Measurements from ENCODE around the gene SLC38A6.

The SLC38A6 gene

DNA sequence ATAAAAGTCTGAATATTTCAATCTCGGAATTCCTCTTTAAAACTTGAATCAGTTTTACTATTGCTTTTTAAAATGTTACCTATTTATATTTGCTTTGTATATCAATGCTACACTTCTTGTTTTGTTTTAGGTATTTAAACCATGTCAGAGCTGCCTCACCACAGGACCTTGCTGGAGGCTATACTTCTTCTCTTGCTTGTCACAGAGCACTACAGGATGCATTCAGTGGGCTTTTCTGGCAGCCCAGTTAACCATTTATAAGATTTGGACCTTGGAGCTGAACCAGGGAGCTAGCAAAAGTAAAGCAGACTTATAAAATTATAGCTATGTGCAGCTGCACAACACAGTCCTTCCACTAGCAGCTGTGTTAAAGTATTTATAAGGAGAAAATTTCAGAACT, 12.9 kb upstream of the SLC38A6 start:
- H3K9me3 Mint-ChIP-seq, result no peaks in the 10 kb centered on the region
- no peak overlapping the region for H3K27ac Mint-ChIP-seq
- no peak for DNase-seq
- H3K27me3 Mint-ChIP-seq, result no peaks in the 10 kb centered on the region
- peaks cover 12% of the 10 kb centered on the region for H3K4me1 Mint-ChIP-seq (ENCODE audit: low read depth)
- H3K36me3 Mint-ChIP-seq (ENCODE audit: low read depth), result peaks cover 26% of the 10 kb centered on the region
- H3K4me3 Mint-ChIP-seq, result no peak overlapping the region

DNA sequence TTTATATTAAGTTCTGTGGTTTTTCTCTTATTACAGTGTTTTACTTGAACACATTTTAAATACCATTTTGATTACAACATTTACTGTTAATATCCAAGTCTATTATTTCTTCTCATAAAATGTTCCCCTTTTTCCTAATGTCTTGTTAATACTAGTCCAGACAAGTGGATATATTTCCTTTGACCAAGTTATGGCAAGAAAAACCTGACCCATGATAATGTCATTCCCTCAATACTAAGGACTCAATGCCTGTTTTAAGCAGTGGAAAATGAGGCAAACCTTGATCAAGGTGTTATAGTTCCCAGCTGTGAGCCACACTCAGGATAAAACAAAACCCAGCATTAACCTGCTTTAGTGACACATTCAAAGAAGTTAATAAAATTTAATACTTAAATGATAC, 12.4 kb upstream of the SLC38A6 start:
- no peak overlapping the region for H3K4me3 Mint-ChIP-seq
- no peak for DNase-seq

DNA sequence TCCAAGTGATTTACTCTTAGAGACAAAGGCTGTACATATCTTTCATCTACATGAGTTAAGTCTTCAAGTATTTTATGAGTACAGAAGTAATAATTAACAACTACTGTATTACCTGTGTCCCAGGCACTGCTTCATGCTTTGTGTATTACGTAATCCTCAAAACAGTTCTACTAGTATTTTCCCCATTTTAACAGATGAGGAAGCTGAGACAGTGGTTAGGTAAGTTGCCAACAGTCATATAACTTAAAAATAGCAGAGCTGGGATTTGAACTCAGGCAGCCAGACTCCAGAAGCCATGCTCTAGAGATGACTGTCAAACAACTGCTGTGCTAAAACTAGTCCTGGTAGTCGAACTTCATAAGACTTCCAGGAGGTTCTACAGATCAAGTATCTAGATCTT, 10.9 kb upstream of the SLC38A6 start:
- Mint-ChIP-seq H3K27me3 (no peaks in the 10 kb centered on the region), H3K36me3 (ENCODE audit: low read depth) (peaks cover 38% of the 10 kb centered on the region), H3K4me3 (no peak overlapping the region), H3K4me1 (ENCODE audit: low read depth) (peaks cover 14% of the 10 kb centered on the region), H3K9me3 (no peaks in the 10 kb centered on the region), H3K27ac (no peak overlapping the region)
- no peak for DNase-seq

More for the DNA sequence above, 12.4 kb upstream of the SLC38A6 start:
- Mint-ChIP-seq H3K27ac (no peak overlapping the region), H3K9me3 (no peaks in the 10 kb centered on the region), H3K36me3 (ENCODE audit: low read depth) (peaks cover 32% of the 10 kb centered on the region), H3K27me3 (no peaks in the 10 kb centered on the region), H3K4me1 (ENCODE audit: low read depth) (peaks cover 14% of the 10 kb centered on the region)

DNA sequence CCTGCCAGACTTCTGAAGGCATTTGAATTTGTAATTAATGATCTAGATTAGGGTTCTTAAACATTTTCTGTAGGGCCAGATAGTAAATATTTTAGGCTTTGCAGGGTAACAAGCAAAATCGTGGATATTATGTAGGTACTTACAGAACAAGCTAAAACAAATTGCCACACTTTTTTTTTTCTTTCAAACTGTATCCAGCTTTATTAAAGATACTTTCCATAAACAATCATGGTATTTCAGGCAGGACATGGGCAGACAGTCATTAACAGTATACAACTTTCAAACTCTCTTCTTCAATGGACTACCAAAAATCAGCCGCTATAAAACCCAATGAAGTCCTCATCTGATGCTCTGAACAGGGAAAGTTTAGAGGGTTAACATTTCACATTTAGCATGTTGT, 9.8 kb upstream of the SLC38A6 start:
- Mint-ChIP-seq H3K4me3 (no peak overlapping the region), H3K27me3 (no peaks in the 10 kb centered on the region)

DNA sequence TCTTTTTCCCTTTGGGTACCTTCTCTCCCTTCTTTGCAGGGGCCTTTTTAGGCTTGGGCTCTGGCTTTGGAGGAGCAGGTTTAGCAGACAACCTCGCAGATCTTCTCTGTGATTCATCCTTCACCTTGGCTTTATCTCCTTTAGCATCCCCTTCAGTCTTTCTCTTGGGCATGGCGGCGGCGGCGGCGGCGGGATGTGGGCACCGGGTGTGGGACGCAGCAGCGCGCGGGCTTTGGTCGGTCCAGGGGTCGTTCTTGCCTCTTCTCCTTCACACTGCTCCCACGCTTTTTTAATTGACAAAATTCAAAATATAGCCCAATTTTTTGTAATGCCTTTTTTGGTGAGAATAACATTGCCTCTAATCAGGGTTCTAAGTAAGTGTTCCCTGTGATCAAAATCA, 8.8 kb upstream of the SLC38A6 start:
- Mint-ChIP-seq H3K4me1 (ENCODE audit: low read depth) (peaks cover 24% of the 10 kb centered on the region), H3K27me3 (no peaks in the 10 kb centered on the region), H3K9me3 (no peaks in the 10 kb centered on the region), H3K27ac (no peak overlapping the region), H3K36me3 (ENCODE audit: low read depth) (peaks cover 36% of the 10 kb centered on the region), H3K4me3 (no peak overlapping the region)
- no peak for DNase-seq

More for the DNA sequence above, 9.8 kb upstream of the SLC38A6 start:
- no peak overlapping the region for H3K27ac Mint-ChIP-seq
- H3K4me1 Mint-ChIP-seq (ENCODE audit: low read depth), result peaks cover 15% of the 10 kb centered on the region
- H3K36me3 Mint-ChIP-seq (ENCODE audit: low read depth), result peaks cover 36% of the 10 kb centered on the region
- no peak for DNase-seq
- no peaks in the 10 kb centered on the region for H3K9me3 Mint-ChIP-seq

DNA sequence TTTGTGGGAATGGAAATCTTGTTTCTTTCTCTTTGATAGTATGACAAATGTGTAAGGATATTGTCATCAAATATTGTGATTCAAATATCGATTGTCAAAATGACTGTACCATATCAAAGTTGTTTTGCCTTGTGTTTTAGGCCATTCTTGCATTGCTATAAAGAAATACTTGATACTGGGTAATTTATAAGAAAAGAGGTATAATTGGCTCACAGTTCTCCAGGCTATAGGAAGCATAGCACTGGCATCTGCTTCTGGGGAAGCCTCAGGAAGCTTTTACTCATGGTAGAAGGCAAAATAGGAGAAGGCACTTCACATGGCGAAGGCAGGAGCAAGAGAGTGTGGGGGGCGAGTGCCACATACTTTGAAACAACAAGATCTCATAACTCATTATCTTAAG, 8.0 kb upstream of the SLC38A6 start:
- no peak for DNase-seq
- Mint-ChIP-seq H3K27ac (no peak overlapping the region), H3K4me1 (ENCODE audit: low read depth) (peaks cover 32% of the 10 kb centered on the region), H3K4me3 (no peak overlapping the region), H3K9me3 (no peaks in the 10 kb centered on the region), H3K36me3 (ENCODE audit: low read depth) (peaks cover 36% of the 10 kb centered on the region), H3K27me3 (no peaks in the 10 kb centered on the region)

DNA sequence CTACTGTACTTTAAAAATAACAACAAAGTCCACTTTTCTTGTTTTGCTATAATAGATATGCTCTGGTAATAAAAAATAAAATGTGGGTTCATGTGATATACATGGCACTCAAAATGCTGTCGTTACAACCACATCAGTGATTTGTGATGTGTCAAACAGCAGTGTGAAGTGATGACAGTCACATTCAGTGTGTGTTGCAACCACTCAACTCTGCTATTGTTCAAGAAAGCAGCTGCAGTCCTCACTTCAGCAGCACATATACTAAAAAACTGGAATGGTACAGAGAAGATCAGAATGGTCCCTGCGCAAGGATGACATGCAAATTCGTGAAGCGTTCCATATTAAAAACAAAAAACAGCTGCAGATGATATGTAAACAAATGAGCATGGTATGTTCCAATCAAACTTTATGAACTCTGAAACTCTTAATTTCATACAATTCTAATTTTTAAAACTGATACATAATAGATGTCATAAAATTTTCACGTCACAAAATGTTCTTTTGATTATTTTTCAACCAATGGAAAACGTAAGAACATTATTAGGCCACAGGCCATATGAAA, 6.9 kb upstream of the SLC38A6 start:
- Mint-ChIP-seq H3K9me3 (no peaks in the 10 kb centered on the region), H3K27me3 (no peaks in the 10 kb centered on the region), H3K27ac (no peak overlapping the region), H3K4me3 (no peak overlapping the region), H3K4me1 (ENCODE audit: low read depth) (peaks cover 32% of the 10 kb centered on the region), H3K36me3 (ENCODE audit: low read depth) (peaks cover 36% of the 10 kb centered on the region)
- no peak for DNase-seq

DNA sequence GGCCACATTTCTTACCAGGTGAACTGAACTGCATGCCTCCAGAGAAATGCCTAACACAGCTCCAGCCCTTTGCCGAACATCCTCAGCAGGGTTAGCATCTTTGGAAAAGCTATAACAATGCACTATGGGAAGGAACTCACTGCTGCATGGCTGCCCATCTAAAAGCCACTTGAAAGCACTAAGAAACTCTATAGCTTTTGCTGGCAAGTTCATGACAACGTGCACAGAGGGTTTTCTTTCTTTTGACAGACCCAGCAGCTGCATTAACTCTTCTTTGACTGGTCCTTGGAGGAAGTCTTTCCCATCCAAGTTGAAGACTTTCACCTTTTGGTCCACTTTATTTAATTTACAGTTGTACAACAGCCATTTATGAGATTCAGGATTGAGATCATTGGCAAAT, 5.5 kb upstream of the SLC38A6 start:
- Mint-ChIP-seq H3K36me3 (ENCODE audit: low read depth) (peaks cover 36% of the 10 kb centered on the region), H3K4me3 (no peak overlapping the region), H3K4me1 (ENCODE audit: low read depth) (peaks cover 32% of the 10 kb centered on the region), H3K9me3 (no peaks in the 10 kb centered on the region), H3K27ac (no peak overlapping the region), H3K27me3 (no peaks in the 10 kb centered on the region)
- no peak for DNase-seq

DNA sequence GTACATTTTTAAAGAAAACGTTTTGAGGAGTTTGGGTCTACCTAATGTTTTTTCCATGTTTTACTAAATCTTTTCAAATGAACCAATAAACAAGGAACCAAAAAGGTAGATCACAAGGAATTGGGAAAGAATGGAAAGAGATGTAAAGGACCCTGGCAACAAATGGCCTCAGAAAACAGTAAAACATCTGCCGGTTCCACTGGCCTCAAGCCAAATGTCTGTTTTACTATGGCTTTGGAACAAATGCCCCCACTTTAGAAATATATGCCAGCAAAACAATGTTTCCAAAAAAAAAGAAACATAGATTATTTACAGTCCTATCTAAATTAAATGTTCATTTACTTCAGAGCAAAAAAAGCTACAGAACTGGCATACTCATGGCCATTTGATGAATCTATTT, 3.2 kb upstream of the SLC38A6 start:
- Mint-ChIP-seq H3K36me3 (ENCODE audit: low read depth) (peaks cover 17% of the 10 kb centered on the region), H3K9me3 (no peaks in the 10 kb centered on the region), H3K27me3 (no peaks in the 10 kb centered on the region), H3K27ac (no peak overlapping the region), H3K4me3 (peak overlapping the region; percentile 2), H3K4me1 (ENCODE audit: low read depth) (peaks cover 32% of the 10 kb centered on the region)
- DNase-seq, result no peak

DNA sequence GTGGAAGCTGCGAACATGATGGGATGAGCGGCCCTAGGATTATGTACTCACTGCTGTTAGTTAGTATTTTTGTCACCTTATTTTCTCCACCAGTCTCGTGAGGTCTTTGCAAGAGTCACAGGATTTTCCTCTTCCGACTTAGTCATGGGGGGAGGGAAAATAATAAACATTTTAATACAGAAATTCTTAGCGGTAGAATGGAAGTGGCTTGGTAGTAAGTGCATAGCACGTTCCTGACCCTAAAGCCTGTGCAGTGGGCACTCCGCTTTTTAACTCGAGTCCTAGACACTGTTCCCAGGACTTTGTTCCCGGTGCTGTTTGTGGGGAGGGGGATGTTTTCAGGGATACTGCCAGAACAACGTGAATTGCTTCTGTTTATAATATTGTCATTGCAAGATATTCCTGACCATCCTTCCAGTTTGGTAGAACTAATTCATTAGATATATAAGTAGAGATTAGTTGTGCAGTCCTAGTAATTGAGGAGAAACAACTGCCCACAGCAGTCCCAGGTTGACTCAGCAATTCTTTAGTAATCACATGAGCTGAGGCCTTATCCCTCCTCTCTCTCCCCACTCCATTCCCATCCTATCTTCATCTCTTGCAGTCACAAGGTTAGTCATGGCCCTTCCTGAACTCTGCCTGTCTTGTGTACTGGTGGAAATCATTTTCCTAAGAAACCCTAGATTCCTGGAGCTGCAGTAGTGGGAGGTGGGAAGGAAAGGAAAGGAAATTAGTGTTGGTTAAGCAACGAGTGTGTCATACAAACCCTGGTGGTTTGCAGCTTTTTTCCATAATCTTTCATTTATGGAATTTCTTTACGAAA, 799 bp downstream of the SLC38A6 start:
- H3K27me3 Mint-ChIP-seq, result no peaks in the 10 kb centered on the region
- no peak for DNase-seq
- no peaks in the 10 kb centered on the region for H3K9me3 Mint-ChIP-seq
- no peak overlapping the region for H3K27ac Mint-ChIP-seq
- peaks cover 15% of the 10 kb centered on the region for H3K4me1 Mint-ChIP-seq (ENCODE audit: low read depth)
- H3K36me3 Mint-ChIP-seq (ENCODE audit: low read depth), result peaks cover 19% of the 10 kb centered on the region
- no peak overlapping the region for H3K4me3 Mint-ChIP-seq

DNA sequence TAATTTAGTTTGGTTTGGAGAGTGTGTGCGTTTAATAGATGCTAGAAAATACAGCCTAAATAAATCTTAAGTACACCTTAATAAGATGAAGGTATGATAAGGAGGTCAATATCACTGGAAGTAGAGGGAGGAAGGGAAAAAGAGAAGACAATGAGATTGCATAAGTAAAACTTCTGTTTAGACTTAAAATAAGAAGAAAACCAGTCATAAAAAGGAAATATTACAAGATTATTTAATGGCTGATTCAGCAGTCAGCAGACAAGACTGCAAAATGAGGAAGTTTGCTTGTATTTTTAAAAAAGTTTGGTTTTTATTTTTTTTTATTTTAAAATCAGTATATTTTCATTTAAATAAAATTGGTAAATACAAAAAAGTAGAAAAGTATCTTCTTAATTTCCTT, 3.2 kb downstream of the SLC38A6 start:
- Mint-ChIP-seq H3K9me3 (no peaks in the 10 kb centered on the region), H3K4me1 (ENCODE audit: low read depth) (peaks cover 4% of the 10 kb centered on the region), H3K4me3 (no peak overlapping the region), H3K27ac (no peak overlapping the region), H3K27me3 (no peaks in the 10 kb centered on the region), H3K36me3 (ENCODE audit: low read depth) (peaks cover 24% of the 10 kb centered on the region)
- no peak for DNase-seq

DNA sequence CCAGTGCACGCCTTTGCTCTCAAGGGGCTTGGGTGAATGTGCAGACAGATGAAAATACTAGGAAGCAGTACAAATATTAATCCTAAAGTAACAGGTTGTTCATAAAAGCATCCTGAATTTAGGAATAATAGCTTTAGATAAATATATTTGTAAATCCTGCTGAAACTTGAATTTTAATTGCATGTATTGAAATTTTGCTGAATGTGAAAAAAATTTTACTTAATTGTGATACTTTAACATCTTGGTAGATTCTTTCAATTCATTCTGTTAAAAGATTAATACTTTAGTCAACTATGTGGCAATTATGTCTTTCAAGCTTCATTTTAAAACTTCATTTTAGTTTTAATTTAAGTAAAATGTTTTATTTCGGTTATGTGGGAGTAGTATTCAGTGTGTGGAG, 5.5 kb downstream of the SLC38A6 start:
- H3K27ac Mint-ChIP-seq, result no peak overlapping the region
- H3K27me3 Mint-ChIP-seq, result no peaks in the 10 kb centered on the region
- peaks cover 4% of the 10 kb centered on the region for H3K4me1 Mint-ChIP-seq (ENCODE audit: low read depth)
- DNase-seq, result no peak
- peaks cover 26% of the 10 kb centered on the region for H3K36me3 Mint-ChIP-seq (ENCODE audit: low read depth)
- no peak overlapping the region for H3K4me3 Mint-ChIP-seq
- H3K9me3 Mint-ChIP-seq, result no peaks in the 10 kb centered on the region

DNA sequence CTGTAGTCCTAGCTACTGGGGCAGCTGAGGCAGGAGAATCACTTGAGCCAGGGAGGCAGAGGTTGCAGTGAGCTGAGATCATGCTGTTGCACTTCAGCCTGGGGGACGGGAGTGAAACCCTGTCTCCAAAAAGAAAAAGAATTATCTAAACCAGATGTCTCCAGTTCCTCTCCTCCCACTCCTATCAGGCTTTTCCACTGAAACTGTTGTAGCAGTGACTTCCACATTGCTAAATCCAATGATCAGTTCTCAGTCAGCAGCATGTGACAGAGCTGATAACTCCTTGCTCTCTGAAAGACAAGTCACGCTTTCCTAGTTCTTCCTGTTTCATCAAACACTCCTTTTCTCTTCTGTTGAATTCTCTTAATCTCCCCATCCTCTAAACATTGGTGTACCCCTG, 8.6 kb downstream of the SLC38A6 start:
- H3K27me3 Mint-ChIP-seq, result no peaks in the 10 kb centered on the region
- no peaks in the 10 kb centered on the region for H3K9me3 Mint-ChIP-seq
- H3K36me3 Mint-ChIP-seq (ENCODE audit: low read depth), result peaks cover 42% of the 10 kb centered on the region
- no peak overlapping the region for H3K4me3 Mint-ChIP-seq
- no peak overlapping the region for H3K27ac Mint-ChIP-seq
- H3K4me1 Mint-ChIP-seq (ENCODE audit: low read depth), result peaks cover 4% of the 10 kb centered on the region
- no peak for DNase-seq

DNA sequence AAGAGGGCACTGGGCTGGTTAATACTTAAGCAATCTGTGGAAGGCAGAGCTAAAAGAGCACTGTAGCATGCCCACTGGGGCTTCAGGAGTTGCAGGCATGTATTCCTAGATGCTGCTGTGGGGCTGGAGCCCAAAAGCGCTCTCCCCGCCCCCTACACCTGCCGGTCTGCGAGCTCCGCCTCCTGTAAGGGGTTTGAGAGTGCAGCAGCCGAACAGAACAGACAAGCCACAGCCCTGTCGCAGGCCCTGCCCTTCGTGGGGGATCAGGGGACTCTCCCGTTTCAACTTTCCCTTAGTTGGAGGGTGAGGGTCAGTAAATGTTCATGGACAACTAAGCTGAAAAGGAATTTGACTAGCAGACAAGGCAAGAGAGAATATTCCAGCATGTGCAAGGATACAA, 17.6 kb downstream of the SLC38A6 start:
- H3K27me3 Mint-ChIP-seq, result no peaks in the 10 kb centered on the region
- no peaks in the 10 kb centered on the region for H3K4me1 Mint-ChIP-seq (ENCODE audit: low read depth)
- DNase-seq, result no peak
- peaks cover 3% of the 10 kb centered on the region for H3K9me3 Mint-ChIP-seq
- peaks cover 36% of the 10 kb centered on the region for H3K36me3 Mint-ChIP-seq (ENCODE audit: low read depth)
- H3K27ac Mint-ChIP-seq, result no peak overlapping the region
- no peak overlapping the region for H3K4me3 Mint-ChIP-seq

DNA sequence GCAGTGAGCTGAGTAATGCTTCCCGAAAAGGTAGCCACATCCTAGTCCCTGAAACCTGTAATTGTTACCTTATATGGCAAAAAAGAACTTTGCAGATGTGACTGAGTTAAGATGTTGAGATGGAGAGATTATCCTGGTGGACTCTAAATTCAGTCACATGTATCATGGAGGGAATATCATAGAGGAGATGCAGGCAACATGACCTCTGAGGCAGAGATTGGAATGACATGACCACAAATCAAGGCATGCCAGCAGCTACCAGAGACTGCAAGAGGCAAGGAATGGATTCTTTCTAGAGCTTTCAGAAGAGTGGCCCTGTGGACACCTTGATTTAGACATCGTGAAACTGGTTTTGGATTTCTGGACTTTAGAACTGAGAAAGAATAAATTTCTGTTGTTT, 18.5 kb downstream of the SLC38A6 start:
- no peaks in the 10 kb centered on the region for H3K4me1 Mint-ChIP-seq (ENCODE audit: low read depth)
- H3K4me3 Mint-ChIP-seq, result no peak overlapping the region
- peaks cover 3% of the 10 kb centered on the region for H3K9me3 Mint-ChIP-seq
- H3K27me3 Mint-ChIP-seq, result no peaks in the 10 kb centered on the region
- no peak overlapping the region for H3K27ac Mint-ChIP-seq
- peaks cover 34% of the 10 kb centered on the region for H3K36me3 Mint-ChIP-seq (ENCODE audit: low read depth)
- DNase-seq, result no peak
